Urothelium cell line (cell line): Measurements from ENCODE around the gene HCLS1.
"Not testable (repeated sequence)": the region's sequence is repeated elsewhere in the genome, so short reads cannot be mapped to it uniquely, and the experiment has no call there.

ENCODE experiments used
- DNase-seq: peaks from one replicate; pipeline ENCODE4 v3.0.0; 2011; ENCODE audit warnings: low spot score, mixed read lengths
- FAIRE-seq: peaks from 2 replicates; lab custom pipeline; 2011; peaks lifted over from hg19 to GRCh38; lab: Jason Lieb, UNC

Gene HCLS1

DNA sequence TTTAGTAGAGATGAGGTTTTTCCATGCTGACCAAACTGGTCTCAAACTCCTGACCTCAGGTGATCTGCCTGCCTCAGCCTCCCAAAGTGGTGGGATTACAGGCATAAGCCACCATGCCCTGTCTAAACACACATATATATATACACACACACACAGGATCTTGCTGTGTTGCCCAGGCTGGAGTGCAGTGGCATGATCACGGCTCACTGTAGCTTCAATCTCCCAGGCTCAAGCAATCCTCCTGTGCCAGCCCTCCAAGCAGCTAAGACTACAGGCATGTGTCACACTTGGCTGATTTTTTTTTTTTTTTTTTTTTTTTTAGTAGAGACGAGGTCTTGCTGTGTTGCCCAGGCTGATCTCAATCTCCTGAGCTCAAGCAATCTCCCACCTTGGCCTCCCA, 60.8 kb downstream of the HCLS1 start:
- not testable (repeated sequence) for DNase-seq, FAIRE-seq

DNA sequence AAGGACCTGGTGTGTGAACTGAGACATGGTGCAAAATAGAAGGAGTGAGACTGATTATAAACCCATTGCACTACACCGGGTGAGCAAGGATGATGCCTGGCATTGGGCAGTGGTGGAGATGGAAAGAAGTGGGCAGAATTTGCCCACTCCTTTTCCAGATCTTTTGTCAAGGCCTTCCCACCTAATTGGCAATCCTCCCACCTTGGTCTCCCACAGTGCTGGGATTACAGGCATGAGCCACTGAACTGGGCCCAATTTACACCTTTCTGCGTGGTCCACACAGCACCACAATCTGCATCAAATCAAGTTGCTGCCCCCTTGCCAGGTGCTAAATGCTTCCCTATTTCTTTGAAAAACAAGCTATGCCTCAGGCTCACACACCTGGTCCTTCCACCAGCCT, 62.1 kb downstream of the HCLS1 start:
- FAIRE-seq (no peak), DNase-seq (no peak)

DNA sequence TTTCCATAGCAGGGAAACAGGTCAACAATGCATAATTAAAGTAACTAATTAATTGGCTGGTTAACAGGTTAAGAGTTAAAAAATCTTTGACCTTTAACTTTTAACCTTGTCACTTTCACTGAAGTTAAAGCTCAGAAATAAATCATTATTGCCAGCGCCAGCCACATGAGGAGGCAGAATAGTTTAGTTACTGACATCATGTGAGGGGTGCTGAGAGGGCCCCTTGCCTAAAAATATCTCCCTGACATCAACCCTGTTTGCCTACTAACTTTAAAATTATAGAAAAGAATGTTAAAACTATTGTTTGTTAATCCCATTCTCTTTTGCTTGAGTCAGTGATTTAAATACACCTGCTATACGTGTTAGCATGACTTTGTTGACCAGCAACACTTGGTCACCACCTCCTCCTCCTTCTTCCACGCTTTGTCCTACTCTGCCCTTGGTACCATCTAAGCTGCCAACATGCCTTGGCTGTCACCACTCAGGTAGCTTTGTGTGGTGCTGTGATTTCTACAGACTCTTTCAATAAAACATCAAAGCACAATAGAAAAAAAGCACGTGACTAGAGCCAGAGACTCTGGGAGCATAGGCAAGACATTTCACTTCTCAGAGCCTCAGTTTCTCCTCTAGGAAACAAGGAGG, 64.8 kb downstream of the HCLS1 start:
- FAIRE-seq (no peak), DNase-seq (no peak)

DNA sequence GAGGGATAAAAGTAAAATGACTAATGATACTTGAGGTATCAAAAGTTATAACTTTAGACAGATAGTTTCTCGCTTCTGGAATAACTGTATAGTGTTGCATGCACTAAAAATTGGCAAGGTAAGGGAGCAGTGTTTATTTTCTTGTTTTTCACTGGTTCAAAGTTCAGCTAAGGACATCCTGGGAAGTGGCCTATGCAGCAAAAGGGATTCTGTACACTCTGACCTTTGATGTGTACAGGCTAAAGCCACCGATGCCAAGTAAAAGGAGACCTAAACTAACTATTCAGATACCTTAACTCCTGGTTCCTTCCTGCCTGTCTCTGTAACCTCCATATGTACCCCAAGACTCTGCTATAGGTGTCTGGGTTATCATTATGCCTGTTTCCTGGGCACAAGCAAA, 65.9 kb downstream of the HCLS1 start:
- DNase-seq (no peak), FAIRE-seq (no peak)

DNA sequence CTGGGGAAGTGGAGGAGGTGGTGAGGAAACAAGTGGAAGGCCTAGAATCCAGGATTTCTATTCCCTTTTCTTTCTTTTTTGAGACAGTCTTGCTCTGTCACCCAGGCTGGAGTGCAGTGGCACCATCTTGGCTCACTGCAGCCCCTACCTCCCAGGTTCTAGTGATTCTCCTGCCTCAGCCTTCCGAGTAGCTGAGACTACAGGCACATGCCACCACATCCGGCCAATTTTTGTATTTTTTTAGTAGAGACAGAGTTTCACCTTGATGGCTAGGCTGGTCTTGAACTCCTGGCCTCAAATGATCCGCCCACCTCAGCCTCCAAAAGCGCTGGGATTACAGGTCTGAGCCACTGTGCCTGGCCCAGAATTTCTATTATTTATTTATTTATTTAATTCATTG, 66.9 kb downstream of the HCLS1 start:
- DNase-seq, FAIRE-seq: not testable (repeated sequence)

DNA sequence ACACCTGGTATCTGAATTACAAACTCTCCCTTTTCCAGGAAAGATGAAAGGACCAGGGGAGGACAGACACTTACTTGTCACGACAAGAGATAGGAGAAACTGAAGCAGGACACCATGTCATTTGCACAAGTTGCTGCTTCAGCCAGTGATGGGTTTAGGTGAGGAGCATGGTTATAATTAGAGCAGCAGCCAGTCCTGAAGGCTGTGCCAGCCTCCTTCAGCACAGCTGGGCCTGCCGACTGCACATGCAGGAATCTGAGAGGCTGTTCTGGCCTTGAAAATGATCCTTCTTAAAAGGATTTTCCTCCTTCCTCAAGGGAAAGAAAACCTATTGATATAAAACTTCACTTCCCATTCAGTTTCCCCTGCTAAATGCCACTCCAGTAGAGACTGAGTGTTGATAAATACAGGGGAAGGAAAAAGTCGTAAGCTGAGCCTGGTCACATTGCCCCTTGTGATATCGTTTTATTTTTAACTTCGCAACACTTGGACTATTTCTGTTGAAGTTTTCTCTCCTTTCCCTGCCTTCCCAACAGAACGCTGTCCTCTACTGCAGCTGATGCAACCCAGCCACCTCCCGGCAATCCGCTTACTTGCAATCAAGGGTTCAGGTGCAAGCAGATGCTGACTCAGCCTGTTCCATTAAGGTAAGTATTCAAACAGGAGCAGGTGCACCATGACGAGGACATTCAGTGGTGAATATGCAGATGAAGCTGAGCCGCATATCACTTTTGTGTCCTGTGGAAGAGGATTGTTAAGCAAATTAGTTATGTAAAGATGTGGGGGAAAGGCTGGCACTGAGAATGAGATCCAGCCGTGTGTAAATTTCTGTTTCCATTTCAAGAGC, 67.6 kb downstream of the HCLS1 start, which contains the start of gene FBXO40:
Gene FBXO40, plus strand, starts transcription at position 524 of the 847 bp plus-strand sequence. CDS start 27,197 bp downstream, outside the sequence.
- DNase-seq (no peak), FAIRE-seq (no peak)

DNA sequence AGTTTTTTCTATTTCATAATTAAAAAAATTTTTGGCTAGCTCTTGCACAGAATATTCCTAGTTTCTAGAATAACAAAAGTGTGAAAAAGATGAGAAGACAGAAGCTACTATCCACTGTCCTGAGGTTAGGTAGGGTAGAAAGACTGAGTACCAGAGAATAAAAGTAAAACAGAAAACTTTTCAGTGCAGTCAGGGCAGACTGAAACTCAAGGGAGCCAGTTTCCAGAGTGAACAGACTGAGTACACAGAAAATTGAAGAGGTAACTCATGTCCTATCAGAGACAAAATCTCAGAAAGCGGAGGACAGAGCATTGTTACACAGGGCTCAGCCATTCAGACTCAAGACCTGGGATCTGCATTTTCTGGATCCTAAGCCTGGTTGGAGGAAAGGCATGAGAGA, 76.3 kb downstream of the HCLS1 start:
- FAIRE-seq (no peak), DNase-seq (no peak)

DNA sequence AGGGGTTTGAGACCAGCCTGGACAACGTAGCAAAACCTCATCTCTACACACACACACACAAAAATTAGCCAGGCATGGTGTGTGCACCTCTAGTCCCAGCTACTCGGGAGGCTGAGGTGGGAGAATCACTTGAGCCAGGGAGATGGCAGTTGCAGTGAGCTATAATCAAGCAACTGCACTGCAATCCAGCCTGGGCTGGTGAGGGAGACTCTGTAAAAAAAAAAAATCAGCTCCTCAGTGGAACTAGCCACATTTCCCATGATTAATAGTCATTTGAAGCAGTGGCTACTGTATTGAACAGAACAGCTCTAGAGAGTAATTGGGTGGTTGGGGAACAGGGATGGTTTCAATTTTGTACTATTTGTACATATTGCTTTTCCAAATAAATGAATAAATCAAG, 79.0 kb downstream of the HCLS1 start:
- no peak for FAIRE-seq
- DNase-seq = no peak
